HepG2 (cell line): ENCODE measurements around the gene KARS1. TPM values are rescaled to one million over a fixed set of nuclear protein-coding genes. Genes with fewer than 3 reads are reported as not detected.

Source experiments
- ATAC-seq: fragments of 200-7000 bp; cut with Tn5 transposase; 3 replicates; pipeline ENCODE4 v1.9.1; 2020; ENCODE audit warnings: mild to moderate bottlenecking, moderate library complexity
- BruUV-seq: library from RNA; stranded (reverse); fragments of 400-500 nt; replicated peaks from 2 replicates; lab custom pipeline; 2021; lab: Mats Ljungman, UMichigan
- CTCF ChIA-PET: fragments of 300-600 bp; formaldehyde crosslinking; extraction: SDS; loops from one replicate; lab custom pipeline; 2021; ENCODE audit warnings: low total read pairs, inconsistent platforms, low intra/inter-chr PET ratio; lab: Yijun Ruan, JAX
- POLR2A ChIA-PET: fragments of 350-600 bp; sonication (Branson Sonifier 250); formaldehyde crosslinking; loops from one replicate; lab custom pipeline; 2020; ENCODE audit warnings: antibody characterized with exemption, inconsistent platforms; lab: Yijun Ruan, JAX
- DNase-seq: peaks from one replicate; pipeline ENCODE4 v3.0.0-alpha.2; 2015; ENCODE audit warnings: low spot score
- FAIRE-seq: peaks from 3 replicates; lab custom pipeline; 2011; peaks lifted over from hg19 to GRCh38; lab: Jason Lieb, UNC
- H2AFZ ChIP-seq: one replicate; pipeline ENCODE4 v1.6.1; 2011; ENCODE audit warnings: low read length, inconsistent platforms
- H3K27ac ChIP-seq: fragments of 300-600 bp; 3 replicates; pipeline ENCODE4 v1.8.0; 2011; ENCODE audit warnings: mixed run types, mild to moderate bottlenecking, mixed read lengths, low read length, inconsistent platforms; ENCODE audit not compliant: insufficient read depth; ENCODE audit errors: extremely low read length
- H3K27me3 ChIP-seq, 2 experiments: fragments of 200-600 bp in 1 of 2; 2 replicates in 1 of 2; 3 replicates in 1 of 2; pipeline versions ENCODE4 v1.6.0 to v1.8.0; 2011; ENCODE audit warnings: low read length in 2 of 2, mild to moderate bottlenecking in 2 of 2, moderate library complexity in 2 of 2, inconsistent platforms in 1 of 2; ENCODE audit not compliant: insufficient read depth in 2 of 2, control insufficient read depth in 1 of 2
- H3K36me3 ChIP-seq, 2 experiments: fragments of 200-600 bp in 1 of 2; replicated peaks in 1 of 2; 2 replicates in 1 of 2; 3 replicates in 1 of 2; pipeline versions ENCODE4 v1.5.1 to v1.8.0; 2011; ENCODE audit warnings: low read length in 2 of 2, inconsistent platforms in 1 of 2; ENCODE audit not compliant: insufficient read depth in 2 of 2, control insufficient read depth in 1 of 2
- H3K4me1 ChIP-seq: 2 replicates; pipeline ENCODE4 v1.5.1; 2012; ENCODE audit warnings: low read length, inconsistent platforms; ENCODE audit not compliant: insufficient read depth
- H3K4me2 ChIP-seq: 2 replicates; pipeline ENCODE4 v1.6.0; 2011; ENCODE audit warnings: low read depth, low read length, inconsistent platforms
- H3K4me3 ChIP-seq, 3 experiments: fragments of 200-600 bp in 1 of 3; sonication (generic), shearing (Covaris generic) in 1 of 3; replicated peaks in 1 of 3; 2 replicates each; pipeline ENCODE4 v1.5.1; 2011 to 2016; ENCODE audit warnings: low read length in 3 of 3, inconsistent platforms in 2 of 3, low read depth in 2 of 3, mild to moderate bottlenecking in 2 of 3, control low read depth in 1 of 3, mixed read lengths in 1 of 3; ENCODE audit not compliant: insufficient read depth in 1 of 3
- H3K79me2 ChIP-seq: one replicate; pipeline ENCODE4 v1.6.1; 2011; ENCODE audit warnings: low read length, inconsistent platforms; ENCODE audit not compliant: insufficient read depth
- H3K9ac ChIP-seq: 2 replicates; pipeline ENCODE4 v1.6.0; 2011; ENCODE audit warnings: mild to moderate bottlenecking, low read depth, low read length, inconsistent platforms; ENCODE audit not compliant: insufficient read depth
- H3K9me3 ChIP-seq: 2 replicates; pipeline ENCODE4 v1.5.1; 2012; ENCODE audit warnings: mild to moderate bottlenecking, low read length
- H4K20me1 ChIP-seq: 2 replicates; pipeline ENCODE4 v1.6.0; 2011; ENCODE audit warnings: inconsistent platforms, mild to moderate bottlenecking, low read length, moderate library complexity; ENCODE audit not compliant: insufficient read depth
- ARNTL ChIP-seq: sonication (generic); formaldehyde crosslinking; IDR thresholded peaks from 2 replicates; pipeline ENCODE4 v1.4.0; 2020; ENCODE audit warnings: mild to moderate bottlenecking, missing genetic modification reagents
- CTCF ChIP-seq: sonication (generic); formaldehyde crosslinking; IDR thresholded peaks from 2 replicates; pipeline ENCODE4 v1.5.0; 2020; ENCODE audit warnings: mild to moderate bottlenecking, missing genetic modification reagents, moderate library complexity
- HMG20B ChIP-seq: conservative IDR thresholded peaks from 2 replicates; pipeline ENCODE4 v1.6.1; 2016; ENCODE audit warnings: missing genetic modification reagents, missing compliant biosample characterization
- KDM2A ChIP-seq: sonication (generic); formaldehyde crosslinking; IDR thresholded peaks from 2 replicates; pipeline ENCODE4 v1.4.0; 2020; ENCODE audit warnings: low read depth, missing genetic modification reagents, borderline replicate concordance
- KMT2B ChIP-seq: IDR thresholded peaks from 2 replicates; pipeline ENCODE4 v1.6.1; 2016; ENCODE audit warnings: missing genetic modification reagents, missing compliant biosample characterization
- NR2F6 ChIP-seq, 2 experiments: IDR thresholded peaks; 2 replicates each; pipeline ENCODE4 v1.6.1; 2016; ENCODE audit warnings: antibody characterized with exemption in 1 of 2, mild to moderate bottlenecking in 1 of 2
- POLR2A ChIP-seq, 2 experiments: IDR thresholded peaks; 2 replicates each; pipeline ENCODE4 v1.6.1; 2011; ENCODE audit warnings: low read depth in 2 of 2, low read length in 2 of 2, mild to moderate bottlenecking in 1 of 2, moderate library complexity in 1 of 2; ENCODE audit not compliant: insufficient read depth in 1 of 2
- POLR2AphosphoS2 ChIP-seq: IDR thresholded peaks from 2 replicates; pipeline ENCODE4 v1.6.1; 2011; ENCODE audit warnings: low read depth, low read length, improper control_type of control experiment
- SRSF9 ChIP-seq: fragments of 200-400 bp; formaldehyde crosslinking; IDR thresholded peaks from 2 replicates; pipeline ENCODE4 v1.6.1; 2018; ENCODE audit warnings: borderline replicate concordance, mild to moderate bottlenecking, low read depth, low read length; ENCODE audit not compliant: insufficient read depth, poor library complexity, severe bottlenecking
- TFAP4 ChIP-seq: sonication (generic); IDR thresholded peaks from 2 replicates; pipeline ENCODE4 v1.6.1; 2016; ENCODE audit warnings: low read depth, borderline replicate concordance
- ZNF609 ChIP-seq: sonication (generic); formaldehyde crosslinking; IDR thresholded peaks from 2 replicates; pipeline ENCODE4 v1.4.0; 2020; ENCODE audit warnings: mild to moderate bottlenecking, missing genetic modification reagents, borderline replicate concordance
- ZNF629 ChIP-seq: sonication (generic); formaldehyde crosslinking; conservative IDR thresholded peaks from 2 replicates; pipeline ENCODE4 v1.5.0; 2020; ENCODE audit warnings: missing genetic modification reagents
- WGBS: methylation state at CpG from one replicate; pipeline ENCODE4 v1.1.6; 2017; ENCODE audit warnings: low lambda C conversion rate; 5-methylcytosine and 5-hydroxymethylcytosine counted together
- in situ Hi-C: cut with HindIII; loops from 2 replicates; pipeline ENCODE4 v1.10.0; 2017; ENCODE audit warnings: low pct_unique_long_range_greater_than_20kb; ENCODE audit not compliant: extremely low pct_ligation_motif_present
- intact Hi-C: fragments of 100-400 bp; cut with micrococcal nuclease; formaldehyde crosslinking; loops from one replicate; pipeline ENCODE4 v1.10.0; 2022; ENCODE audit not compliant: unreplicated experiment
- polyA plus RNA-seq, 8 experiments: library from polyadenylated mRNA; depleted of rRNA in 3 of 8; stranded (reverse) in 7 of 8; unstranded in 1 of 8; fragments of >200 nt; fragmentation: Illumina TruSeq in 4 of 8; extraction: Trizol in 4 of 8; gene quantifications; 2 replicates each; pipeline versions ENCODE4 v1.2.1 to v1.2.3, GENCODE V29; 2011 to 2016; ENCODE audit warnings: low read depth in 4 of 8, missing spikeins in 1 of 8, mixed read lengths in 1 of 8; ENCODE audit not compliant: insufficient read depth in 1 of 8
- total RNA-seq, 5 experiments: library from RNA; depleted of rRNA; stranded (reverse); fragments of >200 nt; fragmentation: Illumina TruSeq; extraction: Trizol; gene quantifications; 2 replicates each; pipeline ENCODE4 v1.2.3, GENCODE V29; 2016; ENCODE audit warnings: low read depth in 1 of 5
- TF ChIP-seq, protein P1 (sequence below): sonication (generic); formaldehyde crosslinking; IDR thresholded peaks from 2 replicates; pipeline ENCODE4 v1.4.0; 2020; ENCODE audit warnings: mild to moderate bottlenecking, missing genetic modification reagents

The KARS1 gene
- total and polyA plus RNA-seq, 2 of the 13 experiments (the other 11 are each of a cell fraction or from before 2014, with no cell fraction given), result 141 to 276 TPM

- ATAC-seq, result no peak
- TF ChIP-seq ARNTL (CRISPR knock-in tag) (no peak), HMG20B (CRISPR knock-in tag) (no peak), NR2F6 (IDR thresholded peaks at IDR 0.05) (peak; percentile 32; the same call in 1 of the 2 replicates), NR2F6 (CRISPR knock-in tag; IDR thresholded peaks at IDR 0.05) (0 out of 2 replicates have a peak, but pooled peaks have one; percentile 10), POLR2A (IDR thresholded peaks at IDR 0.05; ENCODE audit: insufficient read depth in 1 of 2, low read depth in 2 of 2, low read length in 2 of 2) (no peak), SRSF9 (no peak), ZNF629 (CRISPR knock-in tag) (no peak), KDM2A (CRISPR knock-in tag) (no peak), CTCF (CRISPR knock-in tag) (peak; percentile 36; the same call in 1 of the 2 replicates), KMT2B (CRISPR knock-in tag) (no peak), ZNF609 (CRISPR knock-in tag) (no peak), TFAP4 (peak; percentile 30; the same call in 1 of the 2 replicates), POLR2AphosphoS2 (no peak)
- TF ChIP-seq, protein P1, sequence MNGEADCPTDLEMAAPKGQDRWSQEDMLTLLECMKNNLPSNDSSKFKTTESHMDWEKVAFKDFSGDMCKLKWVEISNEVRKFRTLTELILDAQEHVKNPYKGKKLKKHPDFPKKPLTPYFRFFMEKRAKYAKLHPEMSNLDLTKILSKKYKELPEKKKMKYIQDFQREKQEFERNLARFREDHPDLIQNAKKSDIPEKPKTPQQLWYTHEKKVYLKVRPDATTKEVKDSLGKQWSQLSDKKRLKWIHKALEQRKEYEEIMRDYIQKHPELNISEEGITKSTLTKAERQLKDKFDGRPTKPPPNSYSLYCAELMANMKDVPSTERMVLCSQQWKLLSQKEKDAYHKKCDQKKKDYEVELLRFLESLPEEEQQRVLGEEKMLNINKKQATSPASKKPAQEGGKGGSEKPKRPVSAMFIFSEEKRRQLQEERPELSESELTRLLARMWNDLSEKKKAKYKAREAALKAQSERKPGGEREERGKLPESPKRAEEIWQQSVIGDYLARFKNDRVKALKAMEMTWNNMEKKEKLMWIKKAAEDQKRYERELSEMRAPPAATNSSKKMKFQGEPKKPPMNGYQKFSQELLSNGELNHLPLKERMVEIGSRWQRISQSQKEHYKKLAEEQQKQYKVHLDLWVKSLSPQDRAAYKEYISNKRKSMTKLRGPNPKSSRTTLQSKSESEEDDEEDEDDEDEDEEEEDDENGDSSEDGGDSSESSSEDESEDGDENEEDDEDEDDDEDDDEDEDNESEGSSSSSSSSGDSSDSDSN (CRISPR knock-in tag), result no peak
Observed at GRCh38 chr16:75695708-75696107, 48.2 kb upstream of the KARS1 start.

More at GRCh38 chr16:75695708-75696107, 48.2 kb upstream of the KARS1 start:
- no peak for FAIRE-seq
- Histone ChIP-seq H2AFZ (no peak overlapping the region), H4K20me1 (no peaks in the 10 kb centered on the region), H3K27ac (no peak overlapping the region), H3K4me1 (no peaks in the 10 kb centered on the region), H3K9ac (no peak overlapping the region), H3K4me3 (no peak overlapping the region), H3K36me3 (no peaks in the 10 kb centered on the region), H3K4me2 (no peak overlapping the region), H3K79me2 (no peaks in the 10 kb centered on the region), H3K9me3 (no peaks in the 10 kb centered on the region), H3K27me3 (no peaks in the 10 kb centered on the region)
- intact Hi-C loops, result no loop called here
- ChIA-PET POLR2A (no interaction called here), CTCF (interaction anchor here (2.1 kb wide), 1 partner anchor 68 kb away, joined by 8 read pairs; no protein-coding TSS in a partner anchor)
- in situ Hi-C loops, result no loop called here
- WGBS, result 19% methylated on average over 6 of the region's 6 CpGs
- DNase-seq, result peak; percentile 46
- BruUV-seq, result no TSS peak
